ENCODE results near the gene ZNF565.
"Not testable (repeated sequence)": the region's sequence is repeated elsewhere in the genome, so short reads cannot be mapped to it uniquely, and the experiment has no call there.

ZNF565 gene

DNA sequence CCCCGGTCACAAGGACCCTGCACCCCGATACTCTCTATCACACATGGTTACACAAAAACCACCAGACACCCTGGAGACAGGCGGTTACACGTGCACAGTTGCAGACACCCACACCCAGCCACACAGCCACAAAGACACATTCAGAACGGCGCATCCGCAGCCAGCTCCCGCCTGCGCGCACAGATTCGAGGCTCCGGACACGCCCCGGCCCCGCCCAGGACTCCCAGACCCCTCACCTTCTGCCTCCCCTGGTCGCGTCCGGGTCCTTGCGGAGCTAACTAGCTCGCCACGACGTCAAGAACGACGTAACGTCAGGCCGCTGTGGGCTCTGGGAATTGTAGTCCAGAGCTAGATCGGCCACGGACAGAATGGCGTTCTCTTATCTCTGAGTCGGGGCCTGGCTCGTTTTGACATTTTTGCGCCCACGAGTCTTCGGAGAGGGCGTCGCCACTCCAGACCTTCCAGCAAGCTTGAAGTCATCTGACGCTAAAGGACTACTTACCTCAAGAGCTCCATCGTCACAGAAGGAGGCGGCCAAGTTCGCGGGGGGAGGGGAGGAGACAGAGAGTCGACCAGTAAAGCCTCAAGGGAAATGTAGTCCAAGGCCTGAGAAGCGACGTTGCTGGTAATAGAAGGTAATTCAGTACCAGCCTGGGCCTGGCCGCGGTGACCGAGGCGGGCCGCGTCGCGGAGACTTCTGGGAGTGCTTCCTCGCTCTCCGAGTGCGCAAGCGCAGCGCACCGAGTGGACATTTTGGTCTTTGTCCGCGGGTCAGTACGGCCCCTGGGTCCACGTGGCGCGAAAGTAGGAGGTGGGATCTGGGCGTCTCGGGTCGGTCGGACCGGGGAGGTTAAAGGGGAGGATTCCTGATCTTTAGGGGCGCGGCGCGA, at the start of gene ZNF565, which contains the start of gene ZNF146:
ZNF565 (minus strand) TSS at position 280 of the 890 bp plus-strand sequence. CDS start 12,680 bp downstream, outside the sequence.
ZNF146 (plus strand) TSS at position 721 of the 890 bp plus-strand sequence. CDS start 21,335 bp downstream, outside the sequence.
- peak; percentile 96 for DNase-seq

- no peak for DNase-seq
These were observed 44.7 kb upstream of the ZNF565 start for GRCh38 chr19:36259211-36259610.

DNA sequence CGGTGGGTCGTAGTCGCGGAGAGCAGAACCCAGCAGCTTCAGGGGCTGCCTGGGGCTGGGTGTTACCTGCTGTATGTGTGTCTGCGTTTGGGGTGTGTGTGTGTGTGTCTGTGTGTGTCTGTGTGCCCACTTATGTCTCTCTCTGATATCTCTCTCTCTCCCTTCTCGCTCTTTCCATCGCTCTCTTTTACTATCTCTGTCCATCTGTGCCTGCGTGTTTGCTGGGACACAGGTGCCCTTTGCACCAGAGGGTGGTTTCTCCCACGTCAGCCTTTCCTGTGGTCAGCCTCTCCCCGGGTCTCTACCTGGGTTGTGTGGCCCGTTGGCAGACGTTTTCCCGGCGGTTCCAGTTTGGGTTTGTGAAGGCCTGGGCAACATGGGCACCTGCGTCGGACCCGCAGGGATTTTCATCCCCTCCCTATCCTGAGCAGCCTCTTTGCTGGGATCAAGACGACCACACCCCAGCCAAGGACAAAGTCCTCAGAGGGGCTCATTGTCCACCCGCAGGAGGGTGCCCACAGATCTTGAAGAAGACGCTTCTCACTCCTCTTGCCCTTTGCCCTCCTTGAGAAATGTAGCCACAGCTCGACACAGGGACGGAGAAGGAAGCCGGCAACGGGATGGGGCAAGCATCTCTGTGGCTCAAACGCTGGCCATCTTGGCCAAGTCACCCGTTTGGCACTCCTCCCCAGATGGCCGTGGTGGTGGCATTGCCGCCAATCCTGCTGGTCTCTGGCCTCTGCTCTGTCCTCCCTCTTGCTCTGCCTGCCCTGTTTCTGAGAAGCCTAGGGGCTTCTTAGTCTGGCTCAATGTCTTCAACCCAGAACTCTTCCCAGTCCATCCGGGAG, 43.8 kb upstream of the ZNF565 start:
- DNase-seq, result no peak

- no peak for DNase-seq
These were observed 43.0 kb upstream of the ZNF565 start for GRCh38 chr19:36257520-36257876.

DNA sequence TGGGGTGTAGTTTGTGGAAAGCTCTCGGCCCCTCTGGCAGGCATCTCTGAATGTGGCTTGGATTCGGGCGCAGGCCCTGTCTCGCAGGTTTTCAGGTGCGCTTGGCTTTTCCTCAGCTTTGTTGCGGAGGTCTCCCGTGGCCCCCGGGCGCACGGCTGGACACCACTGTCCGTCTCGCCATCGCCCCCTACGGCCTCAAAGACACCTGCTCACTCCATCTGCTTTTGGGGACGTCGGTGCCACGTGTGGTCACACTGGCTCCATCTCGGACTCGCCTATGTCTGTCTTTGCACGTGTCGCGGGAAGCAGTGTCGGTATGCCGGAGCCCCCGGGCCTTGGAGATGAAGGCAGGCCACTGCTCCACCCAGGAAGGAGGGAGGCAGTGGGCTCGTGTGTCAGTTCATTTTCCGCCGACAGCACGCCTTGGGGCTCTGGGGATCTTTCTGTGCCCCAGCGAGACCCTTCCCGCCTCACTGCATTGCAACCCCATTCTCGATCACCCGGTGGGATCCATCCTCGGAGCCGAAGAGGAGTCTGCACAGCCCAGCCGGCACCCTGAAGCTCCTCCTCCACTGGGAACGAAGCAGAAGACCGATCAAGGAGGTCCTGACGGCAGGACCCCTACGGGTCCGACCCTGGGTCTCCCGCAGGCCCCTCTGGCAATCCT, 42.5 kb upstream of the ZNF565 start:
- DNase-seq, result no peak

DNA sequence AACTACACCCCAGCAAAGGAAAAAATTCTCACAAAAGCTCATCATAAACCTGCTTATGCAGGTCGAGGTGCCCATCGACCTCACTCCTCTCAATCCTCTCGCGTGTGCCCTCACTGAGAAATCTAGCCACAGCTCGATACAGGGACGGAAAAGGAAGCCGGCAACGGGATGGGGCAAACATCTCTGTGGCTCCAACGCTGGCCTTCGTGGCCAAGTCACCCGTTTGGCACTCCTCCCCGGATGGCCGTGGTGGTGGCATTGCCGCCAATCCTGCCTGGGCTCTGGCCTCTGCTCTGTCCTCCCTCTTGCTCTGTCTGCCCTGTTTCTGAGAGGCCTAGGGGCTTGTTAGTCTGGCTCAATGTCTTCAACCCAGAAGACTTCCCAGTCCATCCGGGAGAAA, 41.6 kb upstream of the ZNF565 start:
- DNase-seq, result no peak

GRCh38 chr19:36255316-36255715, 40.9 kb upstream of the ZNF565 start:
- DNase-seq, result no peak

DNA sequence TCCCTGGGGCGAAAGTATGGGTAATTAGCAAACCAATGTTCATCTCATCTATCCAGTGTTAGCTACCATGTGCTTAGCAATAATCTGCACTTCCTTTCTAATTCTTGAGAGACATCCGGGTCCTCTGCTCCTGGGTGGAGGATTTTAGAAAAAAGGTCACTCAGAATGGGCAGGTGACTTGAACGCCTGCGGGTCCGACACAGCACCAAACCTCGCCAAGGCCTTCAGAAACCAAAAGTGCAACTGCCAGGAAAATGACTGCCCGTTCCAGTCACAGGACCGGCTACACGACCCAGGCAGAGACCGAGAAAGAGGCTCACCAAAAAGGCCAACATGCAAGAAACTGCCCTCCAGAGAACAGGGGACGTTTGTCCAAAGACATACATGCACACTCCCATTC, 40.4 kb upstream of the ZNF565 start:
- no peak for DNase-seq

DNA sequence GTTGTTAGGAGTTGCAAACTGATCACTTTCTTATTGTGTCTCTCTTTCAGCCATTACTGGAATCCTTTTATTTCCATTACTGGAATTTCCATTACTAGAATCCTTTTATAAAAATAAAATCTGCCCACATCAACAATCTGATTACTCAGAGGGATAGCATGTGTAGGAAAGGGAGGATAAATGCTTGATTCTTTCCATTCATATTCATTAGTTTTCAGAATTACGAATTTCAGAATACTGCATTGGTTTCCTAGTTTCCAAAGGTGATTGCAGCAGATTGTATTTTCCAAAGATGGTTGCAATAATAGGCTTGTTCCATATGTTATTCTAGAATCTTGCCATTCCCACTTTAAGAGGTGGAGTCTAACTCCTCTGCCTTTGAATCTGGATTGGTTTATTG, 37.6 kb upstream of the ZNF565 start:
- no peak for DNase-seq

- DNase-seq, result no peak
These were observed 31.6 kb upstream of the ZNF565 start for GRCh38 chr19:36246006-36246481.

- no peak for DNase-seq
These were observed 30.9 kb upstream of the ZNF565 start for GRCh38 chr19:36245210-36246005.

GRCh38 chr19:36244066-36244465, 29.6 kb upstream of the ZNF565 start:
- no peak for DNase-seq

DNA sequence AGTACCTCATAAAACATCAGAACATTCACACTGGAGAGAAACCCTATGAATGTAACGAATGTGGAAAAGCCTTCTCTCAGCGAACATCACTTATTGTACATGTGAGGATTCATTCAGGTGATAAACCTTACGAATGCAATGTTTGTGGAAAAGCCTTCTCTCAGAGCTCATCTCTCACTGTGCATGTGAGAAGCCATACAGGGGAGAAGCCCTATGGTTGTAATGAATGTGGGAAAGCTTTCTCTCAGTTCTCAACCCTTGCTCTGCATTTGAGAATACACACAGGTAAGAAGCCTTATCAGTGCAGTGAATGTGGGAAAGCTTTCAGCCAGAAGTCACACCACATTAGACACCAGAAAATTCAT, 22.5 kb upstream of the ZNF565 start:
- no peak for DNase-seq

- DNase-seq, result no peak
These were observed 22.0 kb upstream of the ZNF565 start for GRCh38 chr19:36236304-36236945.

DNA sequence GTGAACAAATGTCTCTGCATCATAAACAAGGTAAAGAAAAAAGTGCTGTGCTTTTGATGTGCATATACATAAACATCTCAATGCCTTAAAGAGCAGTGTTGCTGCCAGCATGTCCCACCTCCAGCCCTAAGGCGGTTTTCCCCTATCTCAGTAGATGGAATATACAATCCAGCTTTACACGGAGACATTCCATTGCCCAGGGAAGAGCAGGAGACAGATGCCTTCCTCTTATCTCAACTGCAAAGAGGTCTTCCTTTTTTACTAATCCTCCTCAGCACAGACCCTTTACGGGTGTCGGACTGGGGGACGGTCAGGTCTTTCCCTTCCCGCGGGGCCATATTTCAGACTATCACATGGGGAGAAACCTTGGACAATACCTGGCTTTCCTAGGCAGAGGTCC, 19.2 kb upstream of the ZNF565 start:
- DNase-seq, result not testable (repeated sequence)

- no peak for DNase-seq
These were observed 10.9 kb upstream of the ZNF565 start for GRCh38 chr19:36225219-36225892.

DNA sequence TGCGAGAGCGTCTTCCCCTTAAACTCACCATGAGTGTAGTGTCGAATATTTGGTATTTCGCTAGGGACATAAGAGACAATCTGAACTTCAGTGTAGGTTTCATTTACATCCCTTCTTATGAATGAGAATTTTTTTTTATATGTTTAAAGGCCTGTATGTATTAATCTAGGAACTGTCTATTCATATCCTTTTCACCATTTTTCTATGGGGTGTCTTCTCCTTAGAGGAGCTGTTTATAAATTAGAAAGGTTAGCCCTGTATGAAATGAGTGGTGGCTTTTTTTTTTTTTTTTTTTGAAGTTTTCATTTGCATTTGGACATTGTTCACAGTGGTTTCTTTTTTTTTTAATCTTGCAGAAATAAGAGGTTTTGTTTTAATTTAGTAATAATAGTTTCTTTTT, 8.0 kb upstream of the ZNF565 start:
- DNase-seq, result no peak

DNA sequence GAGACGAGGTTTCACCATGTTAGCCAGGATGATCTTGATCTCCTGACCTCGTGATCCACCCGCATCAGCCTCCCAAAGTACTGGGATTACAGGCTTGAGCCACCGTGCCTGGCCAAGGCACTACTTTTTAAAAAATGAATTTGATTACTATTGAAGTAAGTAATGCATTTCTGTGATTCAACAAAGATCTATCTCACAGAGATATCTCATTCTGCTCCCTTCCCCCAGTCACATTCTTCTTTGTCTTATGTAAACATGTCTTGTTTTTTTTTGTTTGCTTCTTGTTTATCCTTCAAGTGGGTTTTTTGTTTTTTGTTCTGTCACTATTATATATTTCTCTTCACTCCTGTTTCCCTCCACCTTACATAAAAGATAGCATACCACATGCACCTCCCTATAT, 7.0 kb upstream of the ZNF565 start:
- no peak for DNase-seq

DNA sequence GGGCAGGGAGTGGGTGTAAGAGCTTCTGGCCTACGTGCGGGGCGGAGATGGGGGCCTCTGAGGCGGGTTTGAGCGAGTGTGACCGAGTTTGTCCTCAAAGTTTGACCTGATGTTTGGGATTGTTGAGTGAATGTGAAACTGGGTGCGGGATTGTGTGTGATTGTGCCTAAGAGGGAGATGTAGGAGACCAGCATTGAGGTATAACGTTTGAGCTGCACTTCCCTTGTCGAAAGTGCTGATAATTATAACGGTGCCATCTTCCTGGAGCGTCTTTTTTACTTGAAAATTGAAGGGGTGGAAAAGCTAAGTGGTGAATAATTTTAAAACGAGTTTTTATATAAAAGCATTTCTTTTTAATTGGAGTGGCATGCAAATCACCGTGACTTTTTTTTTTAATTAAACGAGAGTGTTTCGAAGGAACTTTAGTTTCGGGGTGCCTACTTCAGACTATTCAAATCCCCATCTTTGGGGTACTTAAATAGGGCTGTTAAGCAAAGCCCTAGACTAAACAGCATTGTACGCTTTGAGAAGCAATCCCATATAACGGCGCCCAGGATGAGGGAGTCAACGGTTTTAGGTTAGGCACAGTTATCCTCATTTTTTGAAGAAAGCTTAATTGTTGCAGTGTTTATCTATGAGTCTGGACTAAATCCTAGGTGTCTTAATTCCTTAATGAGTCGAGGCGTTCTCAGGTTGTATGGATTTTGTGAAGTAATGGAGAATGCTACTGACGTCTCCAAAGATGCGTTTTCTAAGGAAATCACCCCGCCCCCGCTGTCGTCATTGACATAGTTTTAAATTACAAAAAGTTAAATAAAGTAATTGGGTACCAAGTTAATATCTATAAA, 1.0 kb upstream of the ZNF565 start:
- DNase-seq, result no peak

GRCh38 chr19:36212895-36213294, 1.6 kb downstream of the ZNF565 start:
- no peak for DNase-seq
